K562 (cell line): Measurements from ENCODE around the gene ACTR3C. TPM values are rescaled to one million over a fixed set of nuclear protein-coding genes. Genes with fewer than 3 reads are reported as not detected.

Experiments used
- BCLAF1 ChIP-seq, 2 experiments: fragments of 450-650 bp in 1 of 2; IDR thresholded peaks; 2 replicates each; pipeline ENCODE4 v1.6.1; 2011 to 2017; ENCODE audit warnings: low read depth in 2 of 2, antibody characterized with exemption in 1 of 2, borderline replicate concordance in 1 of 2, low read length in 1 of 2, mild to moderate bottlenecking in 1 of 2, mixed read lengths in 1 of 2; ENCODE audit not compliant: control insufficient read depth in 1 of 2
- FOXP4 ChIP-seq: sonication (generic); formaldehyde crosslinking; IDR thresholded peaks from 2 replicates; pipeline ENCODE4 v1.8.0; 2022; ENCODE audit warnings: mild to moderate bottlenecking, missing genetic modification reagents, borderline replicate concordance
- FUS ChIP-seq: fragments of 200-400 bp; formaldehyde crosslinking; optimal IDR thresholded peaks from 2 replicates; pipeline ENCODE3; 2017; ENCODE audit warnings: low read depth, low read length
- GATA2 ChIP-seq: sonication (generic); formaldehyde crosslinking; IDR thresholded peaks from 2 replicates; pipeline ENCODE4 v1.4.0; 2020; ENCODE audit warnings: mild to moderate bottlenecking, missing genetic modification reagents
- KAT2B ChIP-seq: IDR thresholded peaks from one replicate; pipeline ENCODE4 v1.6.1; 2012; ENCODE audit warnings: low read depth, mild to moderate bottlenecking, control low read depth, inconsistent platforms, low read length, moderate library complexity
- KHSRP ChIP-seq: fragments of 450-650 bp; IDR thresholded peaks from 2 replicates; pipeline ENCODE4 v1.6.1; 2017
- L3MBTL2 ChIP-seq: fragments of 450-650 bp; IDR thresholded peaks from 2 replicates; pipeline ENCODE4 v1.6.1; 2016; ENCODE audit warnings: mild to moderate bottlenecking, moderate library complexity
- LCOR ChIP-seq: sonication (generic); formaldehyde crosslinking; IDR thresholded peaks from 2 replicates; pipeline ENCODE4 v1.8.0; 2022; ENCODE audit warnings: mild to moderate bottlenecking, missing genetic modification reagents
- RFX5 ChIP-seq: IDR thresholded peaks from 2 replicates; pipeline ENCODE4 v1.6.1; 2011; ENCODE audit warnings: low read depth, mild to moderate bottlenecking, improper control_type of control experiment, low read length
- THAP12 ChIP-seq: fragments of 250-450 bp; sonication (Bioruptor Pico); IDR thresholded peaks from 2 replicates; pipeline ENCODE4 v1.9.0; 2021; ENCODE audit warnings: mild to moderate bottlenecking, inconsistent platforms
- ZNF407 ChIP-seq: fragments of 450-650 bp; IDR thresholded peaks from 2 replicates; pipeline ENCODE4 v1.6.1; 2016; ENCODE audit warnings: low read depth
- polyA plus RNA-seq, 8 experiments: library from polyadenylated mRNA; depleted of rRNA in 4 of 8; stranded (reverse) in 5 of 8; unstranded in 3 of 8; fragments of >200 nt; fragmentation: Nextera tagmentation in 2 of 8; fragmentation: Illumina TruSeq in 1 of 8; extraction: Ambion mirVana in 2 of 8; extraction: Trizol in 1 of 8; gene quantifications; 2 replicates each; pipeline versions ENCODE4 v1.2.1 to v1.2.3, GENCODE V29; 2011 to 2014; ENCODE audit warnings: inconsistent platforms in 1 of 8, missing spikeins in 1 of 8
- total RNA-seq, 7 experiments: library from RNA; depleted of rRNA in 6 of 7; stranded (reverse); fragments of >200 nt in 6 of 7; fragmentation: Illumina TruSeq in 2 of 7; extraction: Trizol in 2 of 7; gene quantifications; 2 replicates each; pipeline versions ENCODE4 v1.2.1 to v1.2.3, GENCODE V29; 2011 to 2021; ENCODE audit warnings: low replicate concordance in 1 of 7

The ACTR3C gene
- total and polyA plus RNA-seq, 9 of the 15 experiments (the other 6 are each of a cell fraction or from before 2014, with no cell fraction given), result 9.0 to 35.4 (median 13.3) TPM

- TF ChIP-seq BCLAF1 (IDR thresholded peaks at IDR 0.05; ENCODE audit: borderline replicate concordance in 1 of 2, control insufficient read depth in 1 of 2, low read depth in 2 of 2, low read length in 1 of 2) (no peak), GATA2 (no peak), KAT2B (no peak), FOXP4 (CRISPR knock-in tag) (no peak), THAP12 (CRISPR knock-in tag) (no peak), LCOR (CRISPR knock-in tag) (peak; percentile 84; the same call in 1 of the 2 replicates), KHSRP (no peak), FUS (no peak), RFX5 (no peak), L3MBTL2 (peak; percentile 77), ZNF407 (no peak)
These were observed 5.4 kb downstream of the ACTR3C start (continued) for GRCh38 chr7:150317748-150318444.
